ENCODE measurements around the gene ZNF436. TPM values are rescaled to one million over a fixed set of nuclear protein-coding genes. Genes with fewer than 3 reads are reported as not detected.
A peak's percentile ranks its signal among the peaks of the same experiment; 100 is the strongest.

The ZNF436 gene
- total RNA-seq, 3 donors from 2014 or later (not counting 1 experiment from before 2014, with no cell fraction given), result 4.5 to 7.8 (median 5.7) TPM

GRCh38 chr1:23403735-23404486 is 34.3 kb upstream of the ZNF436 start:
- peaks cover 6% of the 10 kb centered on the region for H3K4me1 ChIP-seq (ENCODE audit: control insufficient read depth, insufficient read depth, low read length)
- no peak overlapping the region for H3K4me3 Mint-ChIP-seq
- H3K9me3 ChIP-seq (ENCODE audit: control insufficient read depth, insufficient read depth, low read length), result no peaks in the 10 kb centered on the region
- WGBS (ENCODE audit: insufficient coverage), result 17% methylated on average over 19 of the region's 19 CpGs
- no peak overlapping the region for H3K27ac Mint-ChIP-seq
- no peaks in the 10 kb centered on the region for H3K27me3 ChIP-seq (ENCODE audit: control insufficient read depth, insufficient read depth, low read length)
- intact Hi-C loops (cut with micrococcal nuclease), result loop anchor here (2.0 kb wide), 2 partner anchors 61 to 427 kb away; no protein-coding TSS in a partner anchor
- no peaks in the 10 kb centered on the region for H3K9me3 Mint-ChIP-seq
- ATAC-seq (peak; percentile 80 to 96 (median 93)), DNase-seq (peak; percentile 74 to 86)
- peaks cover 0 to 6% of the 10 kb centered on the region in 2 donors for H3K4me1 Mint-ChIP-seq
- no peaks in the 10 kb centered on the region for H3K27me3 Mint-ChIP-seq (ENCODE audit: low read depth in 2 of 2)
- H3K4me3 ChIP-seq (ENCODE audit: low read length), result no peak overlapping the region
- TF ChIP-seq CTCF (IDR thresholded peaks at IDR 0.05), result peak; percentile 86
- no peaks in the 10 kb centered on the region for H3K36me3 ChIP-seq (ENCODE audit: control insufficient read depth, insufficient read depth, low read length)
- no peaks in the 10 kb centered on the region for H3K36me3 Mint-ChIP-seq
- no peak overlapping the region for H3K27ac ChIP-seq (ENCODE audit: low read length)

GRCh38 chr1:23403355-23403734 is 33.7 kb upstream of the ZNF436 start:
- Histone ChIP-seq H3K4me3 (ENCODE audit: low read length) (no peak overlapping the region), H3K4me1 (ENCODE audit: control insufficient read depth, insufficient read depth, low read length) (peaks cover 6% of the 10 kb centered on the region), H3K27ac (ENCODE audit: low read length) (no peak overlapping the region), H3K36me3 (ENCODE audit: control insufficient read depth, insufficient read depth, low read length) (no peaks in the 10 kb centered on the region), H3K9me3 (ENCODE audit: control insufficient read depth, insufficient read depth, low read length) (no peaks in the 10 kb centered on the region), H3K27me3 (ENCODE audit: control insufficient read depth, insufficient read depth, low read length) (no peaks in the 10 kb centered on the region)
- no peak for DNase-seq
- H3K4me3 Mint-ChIP-seq, result no peak overlapping the region
- WGBS (ENCODE audit: insufficient coverage), result 98% methylated on average over 4 of the region's 4 CpGs
- no peak for ATAC-seq
- H3K36me3 Mint-ChIP-seq, result no peaks in the 10 kb centered on the region
- H3K27ac Mint-ChIP-seq, result no peak overlapping the region
- peaks cover 0 to 6% of the 10 kb centered on the region in 2 donors for H3K4me1 Mint-ChIP-seq
- TF ChIP-seq CTCF (IDR thresholded peaks at IDR 0.05), result no peak
- no peaks in the 10 kb centered on the region for H3K27me3 Mint-ChIP-seq (ENCODE audit: low read depth in 2 of 2)
- intact Hi-C loops (cut with micrococcal nuclease), result no loop called here
- no peaks in the 10 kb centered on the region for H3K9me3 Mint-ChIP-seq

- DNase-seq, result no peak
- Histone ChIP-seq H3K9me3 (ENCODE audit: control insufficient read depth, insufficient read depth, low read length) (no peaks in the 10 kb centered on the region), H3K27ac (ENCODE audit: low read length) (no peak overlapping the region), H3K4me3 (ENCODE audit: low read length) (no peak overlapping the region), H3K36me3 (ENCODE audit: control insufficient read depth, insufficient read depth, low read length) (no peaks in the 10 kb centered on the region), H3K27me3 (ENCODE audit: control insufficient read depth, insufficient read depth, low read length) (no peaks in the 10 kb centered on the region), H3K4me1 (ENCODE audit: control insufficient read depth, insufficient read depth, low read length) (peaks cover 6% of the 10 kb centered on the region)
- no peak for TF ChIP-seq CTCF (IDR thresholded peaks at IDR 0.05)
- no peak for ATAC-seq
- H3K4me1 Mint-ChIP-seq, result peaks cover 0 to 6% of the 10 kb centered on the region in 2 donors
- no peaks in the 10 kb centered on the region for H3K9me3 Mint-ChIP-seq
- intact Hi-C loops (cut with micrococcal nuclease), result no loop called here
- 62% methylated on average over 6 of the region's 6 CpGs for WGBS (ENCODE audit: insufficient coverage)
- no peak overlapping the region for H3K27ac Mint-ChIP-seq
- H3K27me3 Mint-ChIP-seq (ENCODE audit: low read depth in 2 of 2), result peaks cover 0 to under 1% of the 10 kb centered on the region in 2 donors
- no peak overlapping the region for H3K4me3 Mint-ChIP-seq
- no peaks in the 10 kb centered on the region for H3K36me3 Mint-ChIP-seq
Measured at GRCh38 chr1:23403038-23403336, 33.4 kb upstream of the ZNF436 start.

Data from natural killer cell (primary cell).